HepG2 (cell line): Measurements from ENCODE around the gene PPP1R1B. TPM values are rescaled to one million over a fixed set of nuclear protein-coding genes. Genes with fewer than 3 reads are reported as not detected.

Experiments
- ARID2 ChIP-seq: sonication (generic); formaldehyde crosslinking; IDR thresholded peaks from 2 replicates; pipeline ENCODE4 v1.8.1; 2022; ENCODE audit warnings: mild to moderate bottlenecking, missing genetic modification reagents, borderline replicate concordance
- ATF3 ChIP-seq: sonication (generic); formaldehyde crosslinking; IDR thresholded peaks from 2 replicates; pipeline ENCODE4 v1.4.0; 2020; ENCODE audit warnings: missing genetic modification reagents
- ELF1 ChIP-seq: sonication (generic); formaldehyde crosslinking; IDR thresholded peaks from 2 replicates; pipeline ENCODE4 v1.4.0; 2020; ENCODE audit warnings: missing genetic modification reagents
- HOXA7 ChIP-seq: sonication (generic); formaldehyde crosslinking; IDR thresholded peaks from 2 replicates; pipeline ENCODE4 v1.8.1; 2022; ENCODE audit warnings: mild to moderate bottlenecking, missing genetic modification reagents, moderate library complexity
- MAFG ChIP-seq: sonication (generic); formaldehyde crosslinking; IDR thresholded peaks from 2 replicates; pipeline ENCODE4 v1.5.1; 2020; ENCODE audit warnings: mild to moderate bottlenecking, missing genetic modification reagents
- MZF1 ChIP-seq: sonication (generic); formaldehyde crosslinking; IDR thresholded peaks from 2 replicates; pipeline ENCODE4 v1.8.1; 2023; ENCODE audit warnings: mild to moderate bottlenecking, missing genetic modification reagents, borderline replicate concordance
- NAIF1 ChIP-seq: sonication (generic); formaldehyde crosslinking; IDR thresholded peaks from 2 replicates; pipeline ENCODE4 v1.5.0; 2020; ENCODE audit warnings: mild to moderate bottlenecking, missing genetic modification reagents, borderline replicate concordance
- PAX8 ChIP-seq: sonication (generic); formaldehyde crosslinking; IDR thresholded peaks from 2 replicates; pipeline ENCODE4 v1.8.0; 2022; ENCODE audit warnings: mild to moderate bottlenecking, missing genetic modification reagents, borderline replicate concordance
- RXRB ChIP-seq: IDR thresholded peaks from 2 replicates; pipeline ENCODE4 v1.6.1; 2016; ENCODE audit warnings: borderline replicate concordance, missing genetic modification reagents, missing compliant biosample characterization
- SMAD3 ChIP-seq: sonication (generic); formaldehyde crosslinking; IDR thresholded peaks from 2 replicates; pipeline ENCODE4 v1.4.0; 2020; ENCODE audit warnings: missing genetic modification reagents
- TEAD3 ChIP-seq: optimal IDR thresholded peaks from 2 replicates; pipeline ENCODE3; 2016; ENCODE audit warnings: borderline replicate concordance
- TMF1 ChIP-seq: sonication (generic); formaldehyde crosslinking; IDR thresholded peaks from 2 replicates; pipeline ENCODE4 v1.8.1; 2022; ENCODE audit warnings: low read depth, missing genetic modification reagents
- ZBTB7B ChIP-seq: sonication (generic); formaldehyde crosslinking; IDR thresholded peaks from 2 replicates; pipeline ENCODE4 v1.4.0; 2020; ENCODE audit warnings: missing genetic modification reagents
- ZFYVE20 ChIP-seq: sonication (generic); formaldehyde crosslinking; IDR thresholded peaks from 2 replicates; pipeline ENCODE4 v1.8.0; 2023; ENCODE audit warnings: low read depth, mild to moderate bottlenecking, moderate library complexity, missing genetic modification reagents, borderline replicate concordance
- ZNF143 ChIP-seq: sonication (generic); formaldehyde crosslinking; IDR thresholded peaks from 2 replicates; pipeline ENCODE4 v1.4.0; 2020; ENCODE audit warnings: missing genetic modification reagents
- ZNF17 ChIP-seq: sonication (generic); formaldehyde crosslinking; IDR thresholded peaks from 2 replicates; pipeline ENCODE4 v1.5.0; 2020; ENCODE audit warnings: mild to moderate bottlenecking, missing genetic modification reagents
- ZNF333 ChIP-seq: sonication (generic); formaldehyde crosslinking; IDR thresholded peaks from 2 replicates; pipeline ENCODE4 v1.4.0; 2020; ENCODE audit warnings: mild to moderate bottlenecking, missing genetic modification reagents, borderline replicate concordance
- ZNF501 ChIP-seq: sonication (generic); formaldehyde crosslinking; IDR thresholded peaks from 2 replicates; pipeline ENCODE4 v1.5.1; 2020; ENCODE audit warnings: mild to moderate bottlenecking, moderate library complexity, missing genetic modification reagents
- ZNF556 ChIP-seq: sonication (generic); formaldehyde crosslinking; IDR thresholded peaks from 2 replicates; pipeline ENCODE4 v1.4.0; 2020; ENCODE audit warnings: mild to moderate bottlenecking, missing genetic modification reagents, borderline replicate concordance
- ZNF558 ChIP-seq: sonication (generic); formaldehyde crosslinking; IDR thresholded peaks from 2 replicates; pipeline ENCODE4 v1.9.0; 2022; ENCODE audit warnings: mild to moderate bottlenecking, missing genetic modification reagents, borderline replicate concordance
- ZNF614 ChIP-seq: IDR thresholded peaks from 2 replicates; pipeline ENCODE4 v1.6.1; 2018; ENCODE audit warnings: missing biosample characterization, missing genetic modification reagents, inconsistent platforms, borderline replicate concordance
- ZNF703 ChIP-seq: sonication (generic); formaldehyde crosslinking; IDR thresholded peaks from 2 replicates; pipeline ENCODE4 v1.5.1; 2020; ENCODE audit warnings: missing genetic modification reagents, mild to moderate bottlenecking, moderate library complexity, borderline replicate concordance
- ZNF850 ChIP-seq: sonication (generic); formaldehyde crosslinking; conservative IDR thresholded peaks from 2 replicates; pipeline ENCODE4 v1.9.0; 2021; ENCODE audit warnings: mild to moderate bottlenecking, missing genetic modification reagents
- polyA plus RNA-seq, 8 experiments: library from polyadenylated mRNA; depleted of rRNA in 3 of 8; stranded (reverse) in 7 of 8; unstranded in 1 of 8; fragments of >200 nt; fragmentation: Illumina TruSeq in 4 of 8; extraction: Trizol in 4 of 8; gene quantifications; 2 replicates each; pipeline versions ENCODE4 v1.2.1 to v1.2.3, GENCODE V29; 2011 to 2016; ENCODE audit warnings: low read depth in 4 of 8, missing spikeins in 1 of 8, mixed read lengths in 1 of 8; ENCODE audit not compliant: insufficient read depth in 1 of 8
- total RNA-seq, 5 experiments: library from RNA; depleted of rRNA; stranded (reverse); fragments of >200 nt; fragmentation: Illumina TruSeq; extraction: Trizol; gene quantifications; 2 replicates each; pipeline ENCODE4 v1.2.3, GENCODE V29; 2016; ENCODE audit warnings: low read depth in 1 of 5
- TF ChIP-seq, protein P1 (sequence below), 2 experiments: sonication (generic) in 1 of 2; formaldehyde crosslinking in 1 of 2; IDR thresholded peaks; 2 replicates each; pipeline versions ENCODE4 v1.4.0 to v1.6.1; 2016 to 2020; ENCODE audit warnings: borderline replicate concordance in 1 of 2, low read depth in 1 of 2, mild to moderate bottlenecking in 1 of 2, missing genetic modification reagents in 1 of 2

PPP1R1B gene
- total and polyA plus RNA-seq, 2 of the 13 experiments (the other 11 are each of a cell fraction or from before 2014, with no cell fraction given): 0.08 TPM; not detected in 1

DNA sequence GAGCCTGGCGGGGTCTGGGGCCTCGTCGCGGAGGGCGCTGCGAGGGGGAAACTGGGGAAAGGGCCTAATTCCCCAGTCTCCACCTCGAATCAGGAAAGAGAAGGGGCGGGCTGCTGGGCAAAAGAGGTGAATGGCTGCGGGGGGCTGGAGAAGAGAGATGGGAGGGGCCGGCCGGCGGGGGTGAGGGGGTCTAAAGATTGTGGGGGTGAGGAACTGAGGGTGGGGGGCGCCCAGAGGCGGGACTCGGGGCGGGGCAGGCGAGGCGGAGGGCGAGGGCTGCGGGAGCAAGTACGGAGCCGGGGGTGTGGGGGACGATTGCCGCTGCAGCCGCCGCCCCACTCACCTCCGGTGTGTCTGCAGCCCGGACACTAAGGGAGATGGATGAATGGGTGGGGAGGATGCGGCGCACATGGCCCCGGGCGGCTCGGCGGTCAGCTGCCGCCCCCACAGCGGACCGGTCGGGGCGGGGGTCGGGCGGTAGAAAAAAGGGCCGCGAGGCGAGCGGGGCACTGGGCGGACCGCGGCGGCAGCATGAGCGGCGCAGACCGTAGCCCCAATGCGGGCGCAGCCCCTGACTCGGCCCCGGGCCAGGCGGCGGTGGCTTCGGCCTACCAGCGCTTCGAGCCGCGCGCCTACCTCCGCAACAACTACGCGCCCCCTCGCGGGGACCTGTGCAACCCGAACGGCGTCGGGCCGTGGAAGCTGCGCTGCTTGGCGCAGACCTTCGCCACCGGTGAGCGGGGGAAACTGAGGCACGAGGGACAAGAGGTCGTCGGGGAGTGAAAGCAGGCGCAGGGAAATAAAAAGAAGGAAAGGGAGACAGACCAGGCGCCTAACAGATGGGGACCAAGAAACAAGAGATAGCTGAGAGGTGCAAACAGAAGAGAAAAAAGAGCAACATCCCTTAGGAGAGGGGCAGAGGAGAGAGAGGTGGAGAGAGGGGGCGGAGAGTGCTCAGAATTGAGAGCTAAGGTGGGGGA, 41.5 kb downstream of the PPP1R1B start, which contains the start of gene PNMT (continued):
- TF ChIP-seq, protein P1, sequence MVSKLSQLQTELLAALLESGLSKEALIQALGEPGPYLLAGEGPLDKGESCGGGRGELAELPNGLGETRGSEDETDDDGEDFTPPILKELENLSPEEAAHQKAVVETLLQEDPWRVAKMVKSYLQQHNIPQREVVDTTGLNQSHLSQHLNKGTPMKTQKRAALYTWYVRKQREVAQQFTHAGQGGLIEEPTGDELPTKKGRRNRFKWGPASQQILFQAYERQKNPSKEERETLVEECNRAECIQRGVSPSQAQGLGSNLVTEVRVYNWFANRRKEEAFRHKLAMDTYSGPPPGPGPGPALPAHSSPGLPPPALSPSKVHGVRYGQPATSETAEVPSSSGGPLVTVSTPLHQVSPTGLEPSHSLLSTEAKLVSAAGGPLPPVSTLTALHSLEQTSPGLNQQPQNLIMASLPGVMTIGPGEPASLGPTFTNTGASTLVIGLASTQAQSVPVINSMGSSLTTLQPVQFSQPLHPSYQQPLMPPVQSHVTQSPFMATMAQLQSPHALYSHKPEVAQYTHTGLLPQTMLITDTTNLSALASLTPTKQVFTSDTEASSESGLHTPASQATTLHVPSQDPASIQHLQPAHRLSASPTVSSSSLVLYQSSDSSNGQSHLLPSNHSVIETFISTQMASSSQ (IDR thresholded peaks at IDR 0.05; ENCODE audit: low read depth): no peak
- TF ChIP-seq, protein P1 (CRISPR knock-in tag; IDR thresholded peaks at IDR 0.05; ENCODE audit: borderline replicate concordance): no peak
- peak; percentile 83; the same call in 1 of the 2 replicates for TF ChIP-seq ZNF556 (CRISPR knock-in tag)
- no peak for TF ChIP-seq ZNF17 (CRISPR knock-in tag)
- TF ChIP-seq PAX8 (CRISPR knock-in tag): no peak
- TF ChIP-seq ZNF333 (CRISPR knock-in tag): no peak
- no peak for TF ChIP-seq HOXA7
- no peak for TF ChIP-seq MZF1 (CRISPR knock-in tag)
- TF ChIP-seq ZNF850 (CRISPR knock-in tag): 0 out of 2 replicates have a peak, but pooled peaks have one; percentile 43
- TF ChIP-seq ZNF143: no peak
- no peak; the same call in 1 of the 2 replicates for TF ChIP-seq TMF1
- TF ChIP-seq ZNF614: peak; percentile 77; the same call in 1 of the 2 replicates
- peak; percentile 64; the same call in 1 of the 2 replicates for TF ChIP-seq RXRB (CRISPR knock-in tag)
- TF ChIP-seq ATF3 (CRISPR knock-in tag): 0 out of 2 replicates have a peak, but pooled peaks have one; percentile 19
- TF ChIP-seq ZNF703 (CRISPR knock-in tag): 0 out of 2 replicates have a peak, but pooled peaks have one; percentile 70
- no peak for TF ChIP-seq ZNF558 (CRISPR knock-in tag)
- 0 out of 2 replicates have a peak, but pooled peaks have one; percentile 25 for TF ChIP-seq ELF1 (CRISPR knock-in tag)
- peak; percentile 54 for TF ChIP-seq TEAD3 (CRISPR knock-in tag)
- TF ChIP-seq NAIF1 (CRISPR knock-in tag): 0 out of 2 replicates have a peak, but pooled peaks have one; percentile 14
- no peak for TF ChIP-seq ARID2 (CRISPR knock-in tag)
- TF ChIP-seq MAFG: no peak
- peak; percentile 86 for TF ChIP-seq ZBTB7B (CRISPR knock-in tag)
- peak; percentile 76 for TF ChIP-seq ZNF501 (CRISPR knock-in tag)
- TF ChIP-seq SMAD3 (CRISPR knock-in tag): peak; percentile 74; the same call in 1 of the 2 replicates
- TF ChIP-seq ZFYVE20 (CRISPR knock-in tag): no peak
